ENCODE results near the gene LIX1L. TPM values are rescaled to one million over a fixed set of nuclear protein-coding genes. Genes with fewer than 3 reads are reported as not detected.

LIX1L gene
- total RNA-seq, 1 experiment from 2014 or later, result 12.4 TPM

GRCh38 chr1:145956781-145957442 lies 905 bp downstream of the LIX1L start (continued):
- TF ChIP-seq REST (IDR thresholded peaks at IDR 0.05; ENCODE audit: low read depth) (no peak), SP1 (IDR thresholded peaks at IDR 0.05; ENCODE audit: low read depth) (no peak), SRF (IDR thresholded peaks at IDR 0.05; ENCODE audit: low read depth) (no peak), JUND (IDR thresholded peaks at IDR 0.05) (no peak)

- Histone ChIP-seq H3K9me2 (ENCODE audit: insufficient read depth) (no peaks in the 10 kb centered on the region), H3K4me3 (replicated peaks in 1 of 2; ENCODE audit: low read depth in 1 of 2, low read length in 2 of 2) (no peak overlapping the region), H3K79me2 (ENCODE audit: insufficient read depth, low read length) (no peaks in the 10 kb centered on the region), H3K9me3 (ENCODE audit: control insufficient read depth in 1 of 2, insufficient read depth in 1 of 2, low read depth in 1 of 2, low read length in 2 of 2) (no peaks in the 10 kb centered on the region), H2AFZ (ENCODE audit: low read depth, low read length, poor library complexity, severe bottlenecking) (no peak overlapping the region), H3K4me2 (ENCODE audit: low read length) (peak overlapping the region; percentile 93), H4K20me1 (ENCODE audit: insufficient read depth) (no peaks in the 10 kb centered on the region), H3K27me3 (ENCODE audit: insufficient read depth, low read length) (no peaks in the 10 kb centered on the region), H3K9ac (ENCODE audit: low read length) (no peak overlapping the region), H3K36me3 (ENCODE audit: control insufficient read depth in 1 of 2, insufficient read depth in 2 of 2, low read length in 2 of 2) (no peaks in the 10 kb centered on the region), H3K27ac (ENCODE audit: low read depth, low read length) (no peak overlapping the region), H3K4me1 (ENCODE audit: control insufficient read depth in 1 of 2, insufficient read depth in 2 of 2, low read length in 2 of 2) (peaks cover 9 to 18% of the 10 kb centered on the region in 2 experiments; a peak in 3 of 4 replicates)
- ChIA-PET POLR2A (no interaction called here), RAD21 (ENCODE audit: low non-redundant PET in 1 of 2, low total read pairs in 2 of 2, uncharacterized antibody in 2 of 2, unreplicated experiment in 2 of 2) (no interaction called here), CTCF (no interaction called here)
- no TSS peak for BruUV-seq (replicated peaks)
- no peak for DNase-seq (ENCODE audit: low read depth, low spot score)
- TF ChIP-seq ZBTB33 (IDR thresholded peaks at IDR 0.05; ENCODE audit: extremely low read depth, insufficient replicate concordance, low read length) (no peak), SRF (IDR thresholded peaks at IDR 0.05; ENCODE audit: low read depth) (no peak), POLR2AphosphoS5 (IDR thresholded peaks at IDR 0.05; ENCODE audit: low read depth, low read length) (no peak), RAD21 (IDR thresholded peaks at IDR 0.05; ENCODE audit: low read depth) (no peak), YY1 (IDR thresholded peaks at IDR 0.05; ENCODE audit: extremely low read depth, insufficient replicate concordance, low read depth, low read length) (no peak), SIN3A (IDR thresholded peaks at IDR 0.05; ENCODE audit: low read depth) (no peak), MAX (IDR thresholded peaks at IDR 0.05) (no peak), TCF7L2 (IDR thresholded peaks at IDR 0.05; ENCODE audit: borderline replicate concordance, extremely low read depth, insufficient read depth, insufficient read length) (no peak)
- intact Hi-C loops (cut with micrococcal nuclease), result no loop called here
- ATAC-seq, result no peak
Observed at GRCh38 chr1:145956361-145956760, 1.5 kb downstream of the LIX1L start.

Data from HCT116 (cell line).